Neural crest cell (in vitro differentiated cells): ENCODE results near the gene IGF1R. TPM values are rescaled to one million over a fixed set of nuclear protein-coding genes. Genes with fewer than 3 reads are reported as not detected.

ENCODE experiments used
- DNase-seq: peaks from one replicate; pipeline ENCODE4 v3.0.0; 2021; ENCODE audit warnings: low read depth, mixed read lengths, low spot score
- H3K27ac Mint-ChIP-seq: one replicate; pipeline ENCODE4 v1.8.0; 2021; ENCODE audit warnings: mild to moderate bottlenecking, mixed read lengths; ENCODE audit not compliant: unreplicated experiment
- H3K27me3 Mint-ChIP-seq: 2 replicates; pipeline ENCODE4 v1.8.0; 2021; ENCODE audit warnings: low read depth, mild to moderate bottlenecking, mixed read lengths
- H3K36me3 Mint-ChIP-seq: 2 replicates; pipeline ENCODE4 v1.8.0; 2021; ENCODE audit warnings: low read depth, mild to moderate bottlenecking, mixed read lengths
- H3K4me1 Mint-ChIP-seq: 2 replicates; pipeline ENCODE4 v1.8.0; 2021; ENCODE audit warnings: mixed read lengths
- H3K4me3 Mint-ChIP-seq: one replicate; pipeline ENCODE4 v1.8.0; 2021; ENCODE audit warnings: mild to moderate bottlenecking, mixed read lengths
- H3K9me3 Mint-ChIP-seq: 2 replicates; pipeline ENCODE4 v1.8.0; 2021; ENCODE audit warnings: mixed read lengths
- total RNA-seq: library from RNA; stranded (reverse); gene quantifications from 2 replicates; pipeline ENCODE4 v1.2.1, GENCODE V29; 2021
- TF ChIP-seq, protein P1 (sequence below): fragments of 200-600 bp; sonication (generic); conservative IDR thresholded peaks from 2 replicates; pipeline ENCODE4 v1.5.0; 2021; ENCODE audit warnings: antibody characterized with exemption, mild to moderate bottlenecking

The IGF1R gene
- total RNA-seq, 1 donor from 2014 or later, result 67.6 TPM

DNA sequence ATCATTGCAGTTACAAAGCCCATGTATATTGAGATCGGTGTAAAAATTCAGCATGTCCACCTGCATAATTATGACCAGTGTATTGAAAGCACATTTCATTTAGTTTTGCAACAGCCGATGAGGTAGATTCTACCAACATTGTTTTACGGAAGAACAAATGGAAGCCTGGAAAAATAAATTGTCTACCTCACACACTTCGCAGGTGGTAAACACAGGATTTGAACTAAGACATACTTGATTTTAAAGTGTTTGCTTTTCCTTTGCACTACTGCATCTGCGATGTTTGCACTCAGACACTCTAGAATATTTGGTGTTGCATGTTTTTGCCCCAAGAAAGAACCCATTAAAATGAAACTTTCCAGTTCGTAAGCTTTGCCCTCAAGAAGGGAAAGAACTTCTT lies 210.8 kb downstream of the IGF1R start:
- DNase-seq, result no peak
- no peaks in the 10 kb centered on the region for H3K36me3 Mint-ChIP-seq
- no peaks in the 10 kb centered on the region for H3K9me3 Mint-ChIP-seq
- H3K4me1 Mint-ChIP-seq, result peaks cover 41% of the 10 kb centered on the region
- H3K27ac Mint-ChIP-seq, result no peak overlapping the region
- H3K27me3 Mint-ChIP-seq, result no peaks in the 10 kb centered on the region
- no peak overlapping the region for H3K4me3 Mint-ChIP-seq
- TF ChIP-seq, protein P1, sequence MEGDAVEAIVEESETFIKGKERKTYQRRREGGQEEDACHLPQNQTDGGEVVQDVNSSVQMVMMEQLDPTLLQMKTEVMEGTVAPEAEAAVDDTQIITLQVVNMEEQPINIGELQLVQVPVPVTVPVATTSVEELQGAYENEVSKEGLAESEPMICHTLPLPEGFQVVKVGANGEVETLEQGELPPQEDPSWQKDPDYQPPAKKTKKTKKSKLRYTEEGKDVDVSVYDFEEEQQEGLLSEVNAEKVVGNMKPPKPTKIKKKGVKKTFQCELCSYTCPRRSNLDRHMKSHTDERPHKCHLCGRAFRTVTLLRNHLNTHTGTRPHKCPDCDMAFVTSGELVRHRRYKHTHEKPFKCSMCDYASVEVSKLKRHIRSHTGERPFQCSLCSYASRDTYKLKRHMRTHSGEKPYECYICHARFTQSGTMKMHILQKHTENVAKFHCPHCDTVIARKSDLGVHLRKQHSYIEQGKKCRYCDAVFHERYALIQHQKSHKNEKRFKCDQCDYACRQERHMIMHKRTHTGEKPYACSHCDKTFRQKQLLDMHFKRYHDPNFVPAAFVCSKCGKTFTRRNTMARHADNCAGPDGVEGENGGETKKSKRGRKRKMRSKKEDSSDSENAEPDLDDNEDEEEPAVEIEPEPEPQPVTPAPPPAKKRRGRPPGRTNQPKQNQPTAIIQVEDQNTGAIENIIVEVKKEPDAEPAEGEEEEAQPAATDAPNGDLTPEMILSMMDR, result no peak

DNA sequence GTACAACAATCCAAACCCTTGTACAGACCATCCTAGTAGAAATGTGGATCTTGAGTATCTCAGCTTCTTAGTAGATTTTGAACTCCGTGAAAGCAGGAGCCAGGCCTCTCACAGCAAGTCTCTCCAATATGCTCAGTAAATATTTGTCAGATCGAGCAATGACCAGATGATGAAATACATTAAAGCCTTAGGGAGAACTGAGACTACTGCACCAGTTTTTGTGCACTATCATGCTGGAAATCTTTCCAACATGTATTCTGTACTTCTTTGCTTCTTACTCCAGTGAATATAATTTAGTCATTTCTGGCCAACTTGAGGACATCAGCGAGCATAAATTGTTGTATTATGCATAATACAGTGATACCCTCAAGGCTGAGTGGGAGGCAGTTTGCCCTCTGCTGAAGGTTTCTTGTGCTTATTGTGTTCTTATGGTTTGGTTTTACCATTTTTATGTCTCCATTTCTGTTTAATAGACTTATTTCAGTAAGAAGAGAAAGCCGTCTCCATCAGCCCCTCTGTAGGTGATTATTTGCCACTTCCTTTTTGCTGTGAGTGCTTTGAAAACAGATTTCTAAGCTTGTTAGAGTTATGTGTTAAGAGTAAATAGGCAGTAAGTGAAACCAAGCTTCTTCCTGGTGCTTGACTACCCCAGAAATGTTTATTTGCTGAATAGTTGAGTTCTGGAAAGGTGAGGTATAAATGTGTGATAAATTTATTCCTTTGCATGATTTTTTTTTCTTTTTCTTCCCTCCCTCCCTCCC lies 212.1 kb downstream of the IGF1R start:
- TF ChIP-seq, protein P1, result no peak
- Mint-ChIP-seq H3K4me1 (peaks cover 29% of the 10 kb centered on the region), H3K27ac (no peak overlapping the region)

DNA sequence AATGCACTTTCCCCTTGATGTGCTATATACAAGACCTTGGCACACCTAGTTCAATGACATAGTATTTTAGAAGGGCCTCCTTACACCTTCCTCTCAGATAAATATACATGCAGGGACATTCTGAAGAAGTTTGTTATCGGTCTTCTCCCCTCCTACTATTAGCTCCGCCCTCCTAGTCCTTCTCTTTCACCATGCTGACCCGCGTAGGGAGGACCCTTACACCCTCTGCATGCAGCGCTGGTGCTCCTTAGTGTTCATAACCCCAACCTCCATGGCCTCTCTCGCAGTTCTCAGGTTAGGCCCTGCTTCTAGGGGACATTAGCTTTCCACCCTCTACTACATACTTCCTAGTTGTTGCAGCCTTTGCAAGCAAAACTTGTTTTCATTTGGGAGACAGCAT lies 212.8 kb downstream of the IGF1R start:
- Mint-ChIP-seq H3K27ac (peak overlapping the region; percentile 39), H3K36me3 (no peaks in the 10 kb centered on the region), H3K9me3 (no peaks in the 10 kb centered on the region), H3K27me3 (no peaks in the 10 kb centered on the region), H3K4me1 (peaks cover 34% of the 10 kb centered on the region), H3K4me3 (peak overlapping the region; percentile 5)
- no peak for DNase-seq
- TF ChIP-seq, protein P1, result no peak

More for the DNA sequence above, 212.1 kb downstream of the IGF1R start:
- H3K36me3 Mint-ChIP-seq, result no peaks in the 10 kb centered on the region
- H3K4me3 Mint-ChIP-seq, result no peak overlapping the region
- H3K9me3 Mint-ChIP-seq, result no peaks in the 10 kb centered on the region
- no peaks in the 10 kb centered on the region for H3K27me3 Mint-ChIP-seq
- no peak for DNase-seq

DNA sequence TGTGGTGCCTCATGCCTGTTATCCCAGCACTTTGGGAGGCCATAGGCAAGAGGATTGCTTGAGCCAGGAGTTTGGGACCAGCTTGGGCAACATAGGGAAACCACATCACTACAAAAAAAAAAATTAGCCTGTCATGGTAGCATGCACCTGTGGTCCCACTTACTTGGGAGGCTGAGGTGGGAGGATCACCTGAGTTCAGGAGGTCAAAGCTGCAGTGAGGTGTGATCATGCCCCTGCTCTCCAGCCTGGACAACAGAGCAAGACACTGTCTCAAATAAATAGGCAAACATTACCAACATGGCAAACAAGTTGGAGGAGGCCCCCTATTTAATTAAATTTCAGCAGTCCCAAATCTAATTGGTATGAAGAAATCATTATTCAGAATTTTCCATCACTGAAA lies 215.6 kb downstream of the IGF1R start:
- no peaks in the 10 kb centered on the region for H3K9me3 Mint-ChIP-seq
- DNase-seq, result no peak
- no peaks in the 10 kb centered on the region for H3K27me3 Mint-ChIP-seq
- H3K4me3 Mint-ChIP-seq, result no peak overlapping the region
- TF ChIP-seq, protein P1, result no peak
- no peak overlapping the region for H3K27ac Mint-ChIP-seq
- no peaks in the 10 kb centered on the region for H3K36me3 Mint-ChIP-seq
- peaks cover 34% of the 10 kb centered on the region for H3K4me1 Mint-ChIP-seq

DNA sequence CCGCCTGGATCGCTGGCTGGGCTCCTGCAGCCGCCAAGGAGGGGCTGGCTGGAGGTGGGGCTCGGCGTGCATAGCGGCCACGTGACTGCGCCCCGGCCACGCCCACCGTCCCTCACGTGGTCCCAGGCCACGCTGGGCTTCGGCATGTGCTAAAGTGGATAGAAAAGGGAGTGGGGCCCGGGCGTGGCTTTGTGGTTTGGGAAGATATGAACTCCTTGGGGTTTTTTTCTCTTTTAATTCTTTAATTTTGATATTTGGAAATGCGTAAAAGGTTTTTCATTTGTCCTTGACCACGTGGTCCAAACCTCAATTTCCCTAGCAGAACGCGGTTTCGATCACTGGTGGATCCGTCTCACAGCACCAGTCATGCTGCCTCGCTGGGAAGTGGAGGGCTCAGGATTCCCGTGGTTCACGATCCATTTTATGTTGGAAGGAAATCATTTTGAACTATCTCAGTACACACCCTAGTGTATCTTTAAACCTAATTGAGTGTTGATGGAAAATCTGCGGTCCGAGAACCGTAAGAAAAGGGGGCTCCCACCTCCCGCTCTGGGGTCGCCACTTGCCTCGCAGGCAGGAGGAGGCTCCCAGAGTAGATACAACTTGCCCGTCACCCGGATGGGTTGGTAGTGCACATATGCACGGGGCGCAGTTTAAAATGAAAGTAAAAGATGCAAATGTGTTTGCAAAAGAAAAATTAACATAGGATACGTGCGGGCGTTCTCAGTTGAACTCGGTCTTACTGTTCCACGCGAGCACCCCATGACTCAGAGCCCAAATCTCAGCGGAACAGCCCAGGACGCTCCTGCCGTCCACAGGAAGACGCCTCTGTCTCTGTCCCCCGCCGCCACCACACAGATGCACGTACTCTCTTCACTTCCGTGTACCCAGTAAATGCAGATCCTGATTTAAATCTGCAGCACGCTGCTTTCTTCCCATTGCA lies 217.3 kb downstream of the IGF1R start:
- H3K27me3 Mint-ChIP-seq, result no peaks in the 10 kb centered on the region
- H3K9me3 Mint-ChIP-seq, result no peaks in the 10 kb centered on the region
- H3K27ac Mint-ChIP-seq, result peak overlapping the region; percentile 36
- peak overlapping the region; percentile 87 for H3K4me3 Mint-ChIP-seq
- H3K4me1 Mint-ChIP-seq, result peaks cover 33% of the 10 kb centered on the region
- no peak for DNase-seq
- TF ChIP-seq, protein P1, result no peak
- H3K36me3 Mint-ChIP-seq, result no peaks in the 10 kb centered on the region
